Loucy (cell line): ENCODE results near the gene LARP1B.

Source experiments
- H2AFZ ChIP-seq: fragments of 200-600 bp; sonication (generic); 2 replicates; pipeline ENCODE4 v1.6.0; 2016; ENCODE audit warnings: antibody characterized with exemption, mild to moderate bottlenecking, low read length, moderate library complexity
- H3F3A ChIP-seq: fragments of 200-600 bp; 2 replicates; pipeline ENCODE4 v1.6.0; 2016; ENCODE audit warnings: antibody characterized with exemption, low read depth, mild to moderate bottlenecking
- H3K27me3 ChIP-seq: fragments of 200-600 bp; sonication (generic); 2 replicates; pipeline ENCODE4 v1.6.1; 2014; ENCODE audit warnings: low read length, mild to moderate bottlenecking; ENCODE audit not compliant: insufficient read depth, poor library complexity, severe bottlenecking
- H3K36me3 ChIP-seq: fragments of 200-600 bp; sonication (generic); 2 replicates; pipeline ENCODE4 v1.6.1; 2016; ENCODE audit warnings: low read length; ENCODE audit not compliant: insufficient read depth
- H3K4me1 ChIP-seq: fragments of 200-600 bp; sonication (generic); 2 replicates; pipeline ENCODE4 v1.5.1; 2014; ENCODE audit warnings: low read length, mild to moderate bottlenecking; ENCODE audit not compliant: insufficient read depth, poor library complexity, severe bottlenecking
- H3K4me2 ChIP-seq: fragments of 200-600 bp; sonication (generic); 2 replicates; pipeline ENCODE4 v1.6.0; 2014; ENCODE audit warnings: antibody characterized with exemption, low read length, low read depth, mild to moderate bottlenecking; ENCODE audit not compliant: poor library complexity, severe bottlenecking
- H3K4me3 ChIP-seq: fragments of 200-600 bp; sonication (generic); 2 replicates; pipeline ENCODE4 v1.5.1; 2014; ENCODE audit warnings: low read length, mild to moderate bottlenecking, mixed read lengths; ENCODE audit not compliant: poor library complexity, severe bottlenecking
- H3K79me2 ChIP-seq: fragments of 200-600 bp; sonication (generic); 2 replicates; pipeline ENCODE4 v1.6.1; 2014; ENCODE audit warnings: low read length; ENCODE audit not compliant: insufficient read depth
- H3K9ac ChIP-seq: fragments of 200-600 bp; sonication (generic); 2 replicates; pipeline ENCODE4 v1.6.0; 2014; ENCODE audit warnings: mild to moderate bottlenecking, low read depth, low read length, moderate library complexity; ENCODE audit not compliant: poor library complexity, severe bottlenecking
- H3K9me2 ChIP-seq: fragments of 200-600 bp; sonication (generic); replicated peaks from 2 replicates; pipeline ENCODE4 v1.6.1; 2016; ENCODE audit warnings: low read depth, low read length, mixed read lengths
- H3K9me3 ChIP-seq: fragments of 200-600 bp; sonication (generic); 2 replicates; pipeline ENCODE4 v1.6.1; 2014; ENCODE audit warnings: mild to moderate bottlenecking, antibody characterized with exemption, low read length, low read depth; ENCODE audit not compliant: insufficient read depth
- H4K20me1 ChIP-seq: fragments of 200-600 bp; sonication (generic); 2 replicates; pipeline ENCODE4 v1.6.0; 2014; ENCODE audit warnings: antibody characterized with exemption, low read length, mild to moderate bottlenecking; ENCODE audit not compliant: insufficient read depth, poor library complexity, severe bottlenecking
- CTCF ChIP-seq: fragments of 200-600 bp; sonication (generic); conservative IDR thresholded peaks from 2 replicates; pipeline ENCODE4 v1.5.1; 2014; ENCODE audit warnings: mild to moderate bottlenecking, antibody characterized with exemption, low read length
- EZH2phosphoT487 ChIP-seq: fragments of 200-600 bp; IDR thresholded peaks from 2 replicates; pipeline ENCODE4 v1.6.1; 2018; ENCODE audit warnings: antibody characterized with exemption, mild to moderate bottlenecking, moderate library complexity, borderline replicate concordance

The LARP1B gene

GRCh38 chr4:128241019-128241418 lies 179.9 kb downstream of the LARP1B start:
- TF ChIP-seq EZH2phosphoT487: no peak
- no peak for TF ChIP-seq CTCF
- Histone ChIP-seq H3K4me2 (no peak overlapping the region), H3K27me3 (no peaks in the 10 kb centered on the region), H2AFZ (no peak overlapping the region), H3K4me3 (no peak overlapping the region), H3K9ac (no peak overlapping the region), H3K4me1 (no peaks in the 10 kb centered on the region), H3F3A (no peaks in the 10 kb centered on the region), H3K9me2 (no peaks in the 10 kb centered on the region), H3K9me3 (no peaks in the 10 kb centered on the region), H3K79me2 (no peaks in the 10 kb centered on the region), H3K36me3 (no peaks in the 10 kb centered on the region), H4K20me1 (no peaks in the 10 kb centered on the region)

DNA sequence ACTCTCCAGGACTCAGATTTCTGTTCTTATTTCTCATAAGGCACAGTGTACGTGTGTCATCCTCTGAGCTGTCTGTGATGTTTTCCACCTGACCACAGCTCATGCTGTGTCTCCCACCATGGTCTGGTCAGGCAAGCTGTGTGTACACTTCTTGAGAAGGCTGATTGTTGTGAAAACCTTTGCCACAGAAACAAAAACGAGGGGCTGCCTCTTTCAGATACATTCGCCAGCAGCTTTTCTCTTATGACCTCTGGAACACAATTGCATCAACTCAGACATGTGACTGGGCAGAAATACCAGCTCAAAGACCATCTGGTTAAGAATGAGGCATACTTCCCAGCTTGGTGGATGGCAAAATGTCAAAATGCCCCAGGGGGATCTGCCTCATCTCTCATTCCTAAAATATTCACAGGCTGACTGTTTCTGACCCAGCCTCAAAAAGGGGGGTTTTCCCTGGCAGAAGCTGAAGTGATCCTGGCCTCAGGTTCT lies 180.4 kb downstream of the LARP1B start:
- no peak overlapping the region for H3K9ac ChIP-seq
- no peaks in the 10 kb centered on the region for H3K4me1 ChIP-seq
- no peaks in the 10 kb centered on the region for H3K27me3 ChIP-seq
- H3F3A ChIP-seq: no peaks in the 10 kb centered on the region
- no peak overlapping the region for H2AFZ ChIP-seq
- H3K4me3 ChIP-seq: no peak overlapping the region
- no peaks in the 10 kb centered on the region for H3K79me2 ChIP-seq
- no peaks in the 10 kb centered on the region for H4K20me1 ChIP-seq
- H3K36me3 ChIP-seq: no peaks in the 10 kb centered on the region
- no peaks in the 10 kb centered on the region for H3K9me2 ChIP-seq
- no peaks in the 10 kb centered on the region for H3K9me3 ChIP-seq
- no peak for TF ChIP-seq EZH2phosphoT487
- TF ChIP-seq CTCF: no peak
- H3K4me2 ChIP-seq: no peak overlapping the region

DNA sequence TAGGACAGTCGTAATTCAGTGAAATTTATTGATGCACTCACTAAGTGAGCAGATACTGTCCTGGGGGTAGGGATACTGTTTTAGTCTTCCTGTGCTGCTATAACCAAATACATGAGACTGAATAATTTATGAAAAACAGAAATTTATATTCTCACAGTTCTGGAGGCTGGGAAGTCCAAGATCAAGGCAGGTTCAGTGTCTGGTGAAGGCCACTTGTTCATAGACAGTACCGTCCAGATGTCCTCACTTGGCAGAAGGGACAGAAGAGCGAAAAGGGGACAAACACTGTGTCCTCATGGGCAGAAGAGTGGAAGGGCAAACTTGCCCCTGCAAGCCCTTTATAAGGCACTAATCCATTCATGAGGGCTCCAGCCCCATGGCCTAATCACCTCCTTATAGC lies 180.9 kb downstream of the LARP1B start:
- H3K4me1 ChIP-seq: no peaks in the 10 kb centered on the region

More for the DNA sequence above, 180.9 kb downstream of the LARP1B start:
- H3K79me2 ChIP-seq: no peaks in the 10 kb centered on the region
- H3K4me2 ChIP-seq: no peak overlapping the region
- no peaks in the 10 kb centered on the region for H4K20me1 ChIP-seq
- no peaks in the 10 kb centered on the region for H3K9me3 ChIP-seq
- no peaks in the 10 kb centered on the region for H3K36me3 ChIP-seq
- H3K9ac ChIP-seq: no peak overlapping the region
- H3F3A ChIP-seq: no peaks in the 10 kb centered on the region
- no peaks in the 10 kb centered on the region for H3K27me3 ChIP-seq
- H2AFZ ChIP-seq: no peak overlapping the region
- H3K4me3 ChIP-seq: no peak overlapping the region
- no peak for TF ChIP-seq EZH2phosphoT487
- TF ChIP-seq CTCF: no peak
- no peaks in the 10 kb centered on the region for H3K9me2 ChIP-seq
